GM18499 (cell line): ENCODE results near the gene TRERF1.
"Not testable (repeated sequence)": the region's sequence is repeated elsewhere in the genome, so short reads cannot be mapped to it uniquely, and the experiment has no call there.

Source experiments
- ATAC-seq: cut with Tn5 transposase; IDR thresholded peaks from one replicate; pipeline ENCODE4 v1.9.1; 2021; ENCODE audit warnings: moderate number of reproducible peaks; ENCODE audit not compliant: insufficient read depth, unreplicated experiment

TRERF1 gene, protein sequence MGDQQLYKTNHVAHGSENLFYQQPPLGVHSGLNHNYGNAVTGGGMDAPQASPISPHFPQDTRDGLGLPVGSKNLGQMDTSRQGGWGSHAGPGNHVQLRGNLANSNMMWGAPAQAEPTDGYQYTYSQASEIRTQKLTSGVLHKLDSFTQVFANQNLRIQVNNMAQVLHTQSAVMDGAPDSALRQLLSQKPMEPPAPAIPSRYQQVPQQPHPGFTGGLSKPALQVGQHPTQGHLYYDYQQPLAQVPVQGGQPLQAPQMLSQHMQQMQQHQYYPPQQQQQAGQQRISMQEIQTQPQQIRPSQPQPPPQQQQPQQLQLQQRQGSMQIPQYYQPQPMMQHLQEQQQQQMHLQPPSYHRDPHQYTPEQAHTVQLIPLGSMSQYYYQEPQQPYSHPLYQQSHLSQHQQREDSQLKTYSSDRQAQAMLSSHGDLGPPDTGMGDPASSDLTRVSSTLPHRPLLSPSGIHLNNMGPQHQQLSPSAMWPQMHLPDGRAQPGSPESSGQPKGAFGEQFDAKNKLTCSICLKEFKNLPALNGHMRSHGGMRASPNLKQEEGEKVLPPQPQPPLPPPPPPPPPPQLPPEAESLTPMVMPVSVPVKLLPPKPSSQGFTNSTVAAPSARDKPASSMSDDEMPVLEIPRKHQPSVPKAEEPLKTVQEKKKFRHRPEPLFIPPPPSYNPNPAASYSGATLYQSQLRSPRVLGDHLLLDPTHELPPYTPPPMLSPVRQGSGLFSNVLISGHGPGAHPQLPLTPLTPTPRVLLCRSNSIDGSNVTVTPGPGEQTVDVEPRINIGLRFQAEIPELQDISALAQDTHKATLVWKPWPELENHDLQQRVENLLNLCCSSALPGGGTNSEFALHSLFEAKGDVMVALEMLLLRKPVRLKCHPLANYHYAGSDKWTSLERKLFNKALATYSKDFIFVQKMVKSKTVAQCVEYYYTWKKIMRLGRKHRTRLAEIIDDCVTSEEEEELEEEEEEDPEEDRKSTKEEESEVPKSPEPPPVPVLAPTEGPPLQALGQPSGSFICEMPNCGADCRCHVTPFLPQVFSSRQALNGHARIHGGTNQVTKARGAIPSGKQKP (N-terminal part only)

DNA sequence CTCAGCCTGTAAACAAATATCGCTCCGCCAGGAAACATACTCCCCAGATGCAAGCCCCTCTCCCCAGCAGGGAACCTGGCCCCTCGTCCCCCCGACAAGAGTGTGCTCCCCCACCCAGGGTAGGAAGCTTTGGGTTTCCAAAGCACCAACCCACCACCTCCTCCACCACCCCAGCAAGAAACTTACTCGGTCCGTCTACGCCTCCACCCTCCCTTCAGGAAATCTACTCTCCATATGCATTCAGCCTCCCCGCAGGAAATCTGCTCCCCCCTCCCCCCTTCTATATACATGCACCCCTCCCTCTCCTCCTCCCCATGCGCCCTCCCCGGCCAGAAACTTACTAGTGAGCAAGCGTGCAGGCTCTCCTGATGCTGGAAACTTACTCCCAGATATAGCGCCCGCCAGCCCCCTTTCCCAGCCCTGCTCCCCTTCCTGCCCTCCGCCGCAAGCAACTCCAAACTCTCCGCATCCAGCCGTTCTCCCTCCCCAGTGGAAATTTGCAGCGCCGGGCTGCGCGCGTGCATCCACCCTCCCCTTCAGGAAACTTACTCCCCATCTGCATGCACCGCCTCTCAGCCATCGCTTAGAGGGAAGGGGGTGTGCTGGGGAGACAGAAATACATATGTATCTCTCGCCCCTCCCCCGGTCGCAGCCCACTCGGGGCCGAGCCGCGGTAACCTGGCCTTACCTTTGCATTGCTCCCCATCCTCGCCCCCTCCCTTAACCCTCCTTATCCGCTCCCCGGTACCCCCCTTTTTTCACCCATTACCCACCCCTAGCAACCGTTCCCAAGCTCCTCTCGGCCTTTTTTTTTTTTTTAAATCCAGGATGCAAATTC, at the start of gene TRERF1:
TRERF1 (minus strand) TSS at position 594 of the 838 bp plus-strand sequence. CDS start 182,336 bp downstream, outside the sequence.
- no peak for ATAC-seq

- ATAC-seq = no peak
These were observed 46.9 kb upstream of the TRERF1 start for GRCh38 chr6:42498473-42499128.

GRCh38 chr6:42493914-42494539, 42.3 kb upstream of the TRERF1 start:
- ATAC-seq = no peak

GRCh38 chr6:42488129-42488528, 36.4 kb upstream of the TRERF1 start:
- no peak for ATAC-seq

GRCh38 chr6:42484261-42484660, 32.5 kb upstream of the TRERF1 start:
- no peak for ATAC-seq

DNA sequence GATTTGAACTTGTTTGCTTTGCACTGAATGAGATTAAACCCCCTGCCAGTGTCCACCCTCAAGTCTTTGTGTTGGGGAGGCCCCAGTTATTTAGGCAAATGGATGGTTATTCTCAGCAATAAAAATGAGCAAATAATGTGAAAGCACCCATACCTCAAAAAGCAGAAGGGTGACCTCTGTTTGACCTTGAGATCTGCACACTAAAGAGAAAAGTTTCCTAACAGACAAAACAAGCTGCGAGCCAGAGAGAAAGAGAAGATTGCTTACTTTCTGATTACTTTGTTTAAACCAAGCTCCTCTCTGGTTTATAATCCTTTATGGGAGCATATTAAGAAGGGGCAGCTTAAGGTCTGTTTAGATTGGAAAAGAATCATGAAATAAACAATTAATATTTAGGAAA, 30.4 kb upstream of the TRERF1 start:
- no peak for ATAC-seq

GRCh38 chr6:42471714-42472113, 20.0 kb upstream of the TRERF1 start:
- no peak for ATAC-seq

- no peak for ATAC-seq
These were observed 19.4 kb upstream of the TRERF1 start for GRCh38 chr6:42471142-42471541.

DNA sequence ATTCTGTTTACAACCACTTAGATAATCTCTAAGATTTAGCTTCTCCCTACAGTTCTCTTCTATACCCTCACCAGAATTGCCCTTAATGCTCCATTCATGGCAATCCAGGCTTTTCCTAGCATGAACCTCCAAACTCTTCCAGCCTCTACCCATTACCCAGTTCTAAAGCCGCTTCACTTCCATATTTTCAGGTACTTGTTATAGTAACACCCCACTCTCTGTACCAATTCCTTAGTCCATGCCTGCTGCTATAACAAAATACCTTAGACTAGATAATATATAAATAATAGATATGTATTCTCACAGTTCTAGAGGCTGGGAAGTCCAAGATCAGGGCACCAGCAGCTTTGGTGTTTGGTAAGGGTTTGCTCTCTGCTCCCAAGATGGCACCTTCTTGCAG, 16.5 kb upstream of the TRERF1 start:
- no peak for ATAC-seq

DNA sequence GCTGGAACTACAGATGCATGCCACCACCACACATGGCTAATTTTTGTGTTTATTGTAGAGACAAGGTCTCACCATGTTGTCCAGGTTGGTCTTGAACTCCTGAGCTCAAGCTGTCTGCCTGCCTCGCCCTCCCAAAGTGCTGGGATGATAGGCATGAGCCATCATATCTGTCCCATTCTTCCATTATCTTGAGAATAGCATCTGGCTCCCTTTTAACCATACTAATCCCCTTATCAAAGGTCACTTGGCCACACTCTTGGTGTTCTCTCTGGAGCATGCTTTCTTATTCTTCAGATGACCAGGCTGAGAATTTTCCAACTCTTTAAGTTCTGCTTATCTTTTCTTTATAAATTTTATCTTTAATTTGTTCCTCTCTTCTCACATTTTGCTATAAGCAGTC, 15.9 kb upstream of the TRERF1 start:
- no peak for ATAC-seq

GRCh38 chr6:42466470-42466869, 14.7 kb upstream of the TRERF1 start:
- ATAC-seq = not testable (repeated sequence)

GRCh38 chr6:42462474-42462972, 10.8 kb upstream of the TRERF1 start:
- ATAC-seq = no peak

DNA sequence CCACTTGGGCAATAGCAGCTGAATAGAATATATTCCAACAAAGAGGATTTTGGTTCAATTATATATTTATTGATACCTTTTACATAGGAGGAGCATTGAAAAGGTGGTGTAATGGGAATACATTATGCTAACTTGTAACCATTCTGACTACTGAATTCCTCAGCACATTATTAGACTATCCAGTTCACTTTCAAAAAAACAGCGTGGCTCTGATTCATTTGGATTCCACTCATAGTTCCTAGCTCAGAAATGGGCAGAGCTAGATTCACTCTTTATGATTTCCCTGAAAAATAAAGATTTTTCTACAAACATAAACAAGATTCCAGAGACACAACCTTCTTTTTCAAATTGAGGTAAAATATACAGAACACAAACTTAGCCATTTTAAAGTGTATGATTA, 9.2 kb upstream of the TRERF1 start:
- no peak for ATAC-seq

DNA sequence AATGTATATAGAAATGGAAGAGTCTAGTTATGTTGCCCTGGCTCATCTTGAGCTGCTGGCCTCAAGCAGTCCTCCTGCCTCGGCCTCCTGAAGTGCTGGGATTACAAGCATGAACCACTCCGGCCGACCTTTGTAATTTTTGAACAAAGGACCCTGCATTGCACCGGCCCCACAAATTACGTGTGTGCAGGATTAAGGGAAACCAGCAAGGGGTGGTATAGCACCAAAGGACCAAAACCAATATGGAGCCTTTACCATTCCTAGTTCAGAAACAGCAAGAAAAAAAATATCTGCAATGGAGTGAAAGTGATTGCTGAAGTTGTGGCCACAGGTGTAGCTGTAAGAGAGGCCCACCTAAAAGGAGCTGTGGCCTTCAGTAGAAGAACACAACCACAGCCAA, 8.2 kb upstream of the TRERF1 start:
- no peak for ATAC-seq

DNA sequence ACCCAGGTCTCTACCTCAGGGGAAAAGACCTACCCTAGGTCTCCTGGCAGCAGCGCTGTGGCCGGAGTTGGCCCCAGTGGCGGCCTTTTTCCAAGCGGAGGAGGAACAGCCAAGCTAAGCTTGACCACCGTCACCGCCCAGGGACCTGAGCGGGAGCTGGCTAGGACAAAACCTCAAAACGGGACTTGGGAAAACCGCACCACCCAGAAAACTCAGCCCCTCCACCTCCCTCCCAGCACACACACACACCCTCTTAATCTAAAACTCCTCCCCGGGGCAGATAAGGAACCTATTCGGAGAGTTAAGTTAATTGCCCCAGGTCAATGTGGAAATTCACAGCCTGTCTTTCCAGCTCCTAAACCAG, 2.7 kb upstream of the TRERF1 start:
- no peak for ATAC-seq

DNA sequence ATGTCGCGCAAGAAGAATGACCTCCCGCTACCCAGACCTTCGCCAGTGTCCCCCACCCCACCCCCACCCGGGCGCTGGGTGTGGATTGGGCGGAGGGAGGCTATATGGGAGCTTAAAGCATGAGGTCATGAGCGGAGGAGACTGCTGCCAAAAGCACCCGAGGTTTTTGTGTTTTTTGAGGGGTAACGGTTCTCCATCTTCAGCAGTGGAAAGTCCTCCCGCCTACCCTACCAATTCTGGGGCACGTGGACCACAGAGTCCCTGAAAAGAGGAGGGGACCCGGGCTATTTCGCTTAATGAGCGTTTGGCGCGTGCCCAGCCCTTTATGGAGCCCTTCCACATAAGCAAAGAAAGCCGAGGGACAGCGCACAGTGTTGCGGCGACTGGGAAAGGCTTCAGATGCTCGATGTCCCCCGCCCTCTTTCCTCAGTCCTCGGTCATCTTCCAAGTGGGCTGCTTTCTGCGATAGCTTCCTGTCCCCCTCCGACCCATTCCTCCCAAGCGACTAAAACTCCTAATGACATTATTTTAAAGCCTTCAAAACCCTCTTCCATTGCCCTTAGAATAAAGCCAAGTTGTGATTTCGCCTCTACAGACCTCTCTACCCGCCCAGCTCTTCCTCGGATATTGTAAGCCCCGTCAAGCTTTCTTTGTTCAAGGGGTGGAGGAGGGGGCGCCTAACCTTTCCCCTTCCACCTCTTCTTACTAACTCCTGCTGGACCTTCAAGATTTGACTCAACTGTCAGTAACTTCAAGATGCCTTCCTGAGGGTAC, 2.1 kb upstream of the TRERF1 start:
- ATAC-seq = no peak

GRCh38 chr6:42453031-42453653, 1.4 kb upstream of the TRERF1 start:
- no peak for ATAC-seq
